HG02938 (cell line): ENCODE measurements around the gene DIAPH3.

ENCODE experiments used
- ATAC-seq: cut with Tn5 transposase; IDR thresholded peaks from one replicate; pipeline ENCODE4 v1.9.1; 2021; ENCODE audit warnings: mild to moderate bottlenecking, moderate library complexity; ENCODE audit not compliant: unreplicated experiment

Gene DIAPH3

GRCh38 chr13:59743195-59743594 is 420.5 kb downstream of the DIAPH3 start:
- ATAC-seq: no peak

- no peak for ATAC-seq
Measured at GRCh38 chr13:59742467-59742866, 421.3 kb downstream of the DIAPH3 start.

- ATAC-seq: no peak
Measured at GRCh38 chr13:59738921-59739320, 424.8 kb downstream of the DIAPH3 start.

GRCh38 chr13:59734393-59734792 is 429.3 kb downstream of the DIAPH3 start:
- ATAC-seq: peak; percentile 100

- ATAC-seq: no peak
Measured at GRCh38 chr13:59733744-59734143, 430.0 kb downstream of the DIAPH3 start.

GRCh38 chr13:59730026-59730425 is 433.7 kb downstream of the DIAPH3 start:
- ATAC-seq: no peak

- no peak for ATAC-seq
Measured at GRCh38 chr13:59728896-59729545, 434.7 kb downstream of the DIAPH3 start.

- ATAC-seq: no peak
Measured at GRCh38 chr13:59721926-59722910, 441.5 kb downstream of the DIAPH3 start.

GRCh38 chr13:59715611-59716010 is 448.1 kb downstream of the DIAPH3 start:
- ATAC-seq: no peak

- no peak for ATAC-seq
Measured at GRCh38 chr13:59710996-59711701, 452.6 kb downstream of the DIAPH3 start.

- ATAC-seq: no peak
Measured at GRCh38 chr13:59710416-59710815, 453.3 kb downstream of the DIAPH3 start.

GRCh38 chr13:59706101-59706976 is 457.4 kb downstream of the DIAPH3 start:
- peak; percentile 63 for ATAC-seq

- no peak for ATAC-seq
Measured at GRCh38 chr13:59702269-59702668, 461.5 kb downstream of the DIAPH3 start.

GRCh38 chr13:59701261-59701660 is 462.5 kb downstream of the DIAPH3 start:
- ATAC-seq: no peak

GRCh38 chr13:59700281-59700680 is 463.4 kb downstream of the DIAPH3 start:
- ATAC-seq: no peak

- no peak for ATAC-seq
Measured at GRCh38 chr13:59696271-59696670, 467.5 kb downstream of the DIAPH3 start.

GRCh38 chr13:59691501-59692066 is 472.1 kb downstream of the DIAPH3 start:
- ATAC-seq: no peak

GRCh38 chr13:59690857-59691500 is 472.7 kb downstream of the DIAPH3 start:
- no peak for ATAC-seq

GRCh38 chr13:59689057-59689456 is 474.7 kb downstream of the DIAPH3 start:
- no peak for ATAC-seq
